Smooth muscle cell (in vitro differentiated cells): ENCODE results near the gene CCDC33. TPM values are rescaled to one million over a fixed set of nuclear protein-coding genes. Genes with fewer than 3 reads are reported as not detected.
"Not testable (repeated sequence)": the region's sequence is repeated elsewhere in the genome, so short reads cannot be mapped to it uniquely, and the experiment has no call there.

Experiments
- DNase-seq: peaks from one replicate; lab custom pipeline; 2025; ENCODE audit not compliant: unreplicated experiment; lab: John Stamatoyannopoulos, UW
- H2AFZ ChIP-seq: fragments of 200-600 bp; sonication (generic); 2 replicates; pipeline ENCODE4 v1.6.0; 2016; ENCODE audit warnings: antibody characterized with exemption, low read depth, mild to moderate bottlenecking
- H3F3A ChIP-seq: fragments of 200-600 bp; sonication (generic); 2 replicates; pipeline ENCODE4 v1.6.0; 2017; ENCODE audit warnings: antibody characterized with exemption, low read depth
- H3K27ac ChIP-seq: fragments of 200-600 bp; sonication (generic); 2 replicates; pipeline ENCODE4 v1.5.1; 2016; ENCODE audit warnings: low read depth, mild to moderate bottlenecking
- H3K27me3 ChIP-seq: fragments of 200-600 bp; sonication (generic); 2 replicates; pipeline ENCODE4 v1.6.1; 2016; ENCODE audit warnings: low read depth, mild to moderate bottlenecking
- H3K36me3 ChIP-seq: fragments of 200-600 bp; sonication (generic); 2 replicates; pipeline ENCODE4 v1.5.1; 2016; ENCODE audit warnings: low read depth
- H3K4me1 ChIP-seq: fragments of 200-600 bp; sonication (generic); 2 replicates; pipeline ENCODE4 v1.5.1; 2016; ENCODE audit warnings: low read depth
- H3K4me2 ChIP-seq: fragments of 200-600 bp; sonication (generic); 2 replicates; pipeline ENCODE4 v1.6.0; 2016; ENCODE audit warnings: mild to moderate bottlenecking
- H3K4me3 ChIP-seq: fragments of 200-600 bp; sonication (generic); 2 replicates; pipeline ENCODE4 v1.5.1; 2016; ENCODE audit warnings: mild to moderate bottlenecking
- H3K79me2 ChIP-seq: fragments of 200-600 bp; sonication (generic); 2 replicates; pipeline ENCODE4 v1.6.0; 2016; ENCODE audit warnings: low read depth, mild to moderate bottlenecking
- H3K9ac ChIP-seq: fragments of 200-600 bp; sonication (generic); 2 replicates; pipeline ENCODE4 v1.6.0; 2016; ENCODE audit warnings: low read depth
- H3K9me3 ChIP-seq: fragments of 200-600 bp; sonication (generic); replicated peaks from 2 replicates; pipeline ENCODE4 v1.5.1; 2016; ENCODE audit warnings: low read depth
- H4K20me1 ChIP-seq: fragments of 200-600 bp; sonication (generic); 2 replicates; pipeline ENCODE4 v1.6.0; 2016; ENCODE audit warnings: low read depth
- WGBS: methylation state at CpG from one replicate; pipeline ENCODE4 v1.1.7; 2016; ENCODE audit warnings: low lambda C conversion rate; 5-methylcytosine and 5-hydroxymethylcytosine counted together
- polyA plus RNA-seq: library from polyadenylated mRNA; unstranded; fragments of >200 nt; fragmentation: Nextera tagmentation; extraction: Ambion mirVana; gene quantifications from 2 replicates; pipeline ENCODE4 v1.2.1, GENCODE V29; 2016
- total RNA-seq: library from RNA; depleted of rRNA; stranded (reverse); fragments of >200 nt; gene quantifications from 2 replicates; pipeline ENCODE4 v1.2.3, GENCODE V29; 2014
- TF ChIP-seq, protein P1 (sequence below): fragments of 200-600 bp; sonication (generic); IDR thresholded peaks from 2 replicates; pipeline ENCODE4 v1.5.1; 2017; ENCODE audit warnings: borderline replicate concordance, mild to moderate bottlenecking, antibody characterized with exemption; ENCODE audit not compliant: insufficient read depth, poor library complexity, severe bottlenecking

CCDC33 gene
- total and polyA plus RNA-seq, 2 experiments from 2014 or later = 3.8 to 5.8 TPM

DNA sequence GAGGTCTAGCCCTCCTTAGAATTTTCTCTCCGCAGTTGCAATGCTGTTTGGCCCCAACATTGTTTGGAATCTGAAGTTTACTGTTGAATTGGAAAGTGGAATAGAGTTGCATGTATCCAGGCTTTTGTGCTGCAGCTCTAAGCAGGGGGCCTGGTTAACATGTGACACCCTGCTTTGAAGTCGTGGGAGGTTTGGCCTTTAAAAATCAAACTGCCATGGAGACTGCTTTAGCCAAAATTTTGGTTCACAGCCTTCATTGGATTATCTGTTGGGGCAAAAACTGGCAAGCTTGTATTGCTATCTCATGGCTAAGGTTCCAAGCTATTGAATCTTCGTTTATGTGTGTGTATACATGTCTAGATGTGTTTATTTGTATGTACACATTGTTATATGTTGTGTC is 115.5 kb downstream of the CCDC33 start:
- no peak overlapping the region for H3K4me3 ChIP-seq
- H3K4me1 ChIP-seq = no peaks in the 10 kb centered on the region
- no peaks in the 10 kb centered on the region for H3K36me3 ChIP-seq
- H3K27ac ChIP-seq = no peak overlapping the region
- H3K79me2 ChIP-seq = no peaks in the 10 kb centered on the region
- no peak overlapping the region for H3K4me2 ChIP-seq
- no peaks in the 10 kb centered on the region for H3K27me3 ChIP-seq
- no peak for DNase-seq
- no peak overlapping the region for H2AFZ ChIP-seq
- TF ChIP-seq, protein P1, sequence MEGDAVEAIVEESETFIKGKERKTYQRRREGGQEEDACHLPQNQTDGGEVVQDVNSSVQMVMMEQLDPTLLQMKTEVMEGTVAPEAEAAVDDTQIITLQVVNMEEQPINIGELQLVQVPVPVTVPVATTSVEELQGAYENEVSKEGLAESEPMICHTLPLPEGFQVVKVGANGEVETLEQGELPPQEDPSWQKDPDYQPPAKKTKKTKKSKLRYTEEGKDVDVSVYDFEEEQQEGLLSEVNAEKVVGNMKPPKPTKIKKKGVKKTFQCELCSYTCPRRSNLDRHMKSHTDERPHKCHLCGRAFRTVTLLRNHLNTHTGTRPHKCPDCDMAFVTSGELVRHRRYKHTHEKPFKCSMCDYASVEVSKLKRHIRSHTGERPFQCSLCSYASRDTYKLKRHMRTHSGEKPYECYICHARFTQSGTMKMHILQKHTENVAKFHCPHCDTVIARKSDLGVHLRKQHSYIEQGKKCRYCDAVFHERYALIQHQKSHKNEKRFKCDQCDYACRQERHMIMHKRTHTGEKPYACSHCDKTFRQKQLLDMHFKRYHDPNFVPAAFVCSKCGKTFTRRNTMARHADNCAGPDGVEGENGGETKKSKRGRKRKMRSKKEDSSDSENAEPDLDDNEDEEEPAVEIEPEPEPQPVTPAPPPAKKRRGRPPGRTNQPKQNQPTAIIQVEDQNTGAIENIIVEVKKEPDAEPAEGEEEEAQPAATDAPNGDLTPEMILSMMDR = no peak
- 68% methylated on average over 3 of the region's 3 CpGs for WGBS
- H4K20me1 ChIP-seq = no peaks in the 10 kb centered on the region
- H3F3A ChIP-seq = no peaks in the 10 kb centered on the region
- no peak overlapping the region for H3K9ac ChIP-seq
- no peaks in the 10 kb centered on the region for H3K9me3 ChIP-seq

DNA sequence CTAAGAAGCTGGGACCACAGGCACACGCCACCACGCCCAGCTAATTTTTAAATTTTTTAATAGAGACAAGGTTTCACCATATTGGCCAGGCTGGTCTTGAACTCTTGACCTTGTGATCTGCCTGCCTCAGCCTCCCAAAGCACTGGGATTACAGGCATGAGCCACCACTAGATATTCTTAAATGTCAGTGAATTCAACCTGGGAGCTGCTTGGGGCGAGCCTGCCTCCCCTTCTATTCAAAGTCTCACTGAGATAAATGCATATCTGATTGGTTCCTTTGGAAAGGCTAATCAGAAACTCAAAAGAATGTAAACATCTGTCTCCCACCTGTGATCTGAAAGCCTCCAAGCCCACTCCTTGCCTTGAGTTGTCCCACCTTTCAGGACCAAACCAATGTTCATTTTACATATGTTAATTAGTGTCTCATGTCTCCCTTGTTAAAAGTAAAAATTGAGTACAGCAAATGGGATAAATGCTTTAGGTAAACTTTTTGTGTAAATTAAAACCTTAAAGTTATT is 116.3 kb downstream of the CCDC33 start:
- WGBS = 91% methylated on average over 3 of the region's 3 CpGs
- H3K79me2 ChIP-seq = no peaks in the 10 kb centered on the region

DNA sequence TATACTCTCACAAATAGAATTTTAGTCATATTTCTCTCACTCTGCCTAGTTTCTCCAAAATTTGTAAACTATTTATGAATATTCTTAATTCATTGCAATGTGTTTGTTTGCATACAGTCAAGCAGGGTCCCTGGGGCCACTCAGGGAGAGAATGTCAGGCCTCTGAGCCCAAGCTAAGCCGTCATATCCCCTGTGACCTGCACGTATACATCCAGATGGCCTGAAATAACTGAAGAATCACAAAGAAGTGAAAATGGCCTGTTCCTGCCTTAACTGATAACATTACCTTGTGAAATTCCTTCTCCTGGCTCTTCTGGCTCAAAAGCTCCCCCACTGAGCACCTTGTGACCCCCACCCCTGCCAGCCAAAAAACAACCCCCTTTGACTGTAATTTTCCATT is 117.9 kb downstream of the CCDC33 start:
- not testable (repeated sequence) for H3K4me1 ChIP-seq, DNase-seq, H3F3A ChIP-seq, H4K20me1 ChIP-seq, H3K36me3 ChIP-seq, H3K9ac ChIP-seq, H3K4me3 ChIP-seq, H3K79me2 ChIP-seq, H3K9me3 ChIP-seq, H3K4me2 ChIP-seq, H3K27ac ChIP-seq, H3K27me3 ChIP-seq, H2AFZ ChIP-seq
- 82% methylated on average over 2 of the region's 2 CpGs for WGBS

More for the DNA sequence above, 116.3 kb downstream of the CCDC33 start:
- Histone ChIP-seq H3F3A (no peaks in the 10 kb centered on the region), H3K4me3 (no peak overlapping the region), H3K4me1 (no peaks in the 10 kb centered on the region), H3K27ac (no peak overlapping the region), H3K9ac (no peak overlapping the region), H3K27me3 (no peaks in the 10 kb centered on the region), H2AFZ (no peak overlapping the region), H3K4me2 (no peak overlapping the region), H3K9me3 (no peaks in the 10 kb centered on the region), H4K20me1 (no peaks in the 10 kb centered on the region), H3K36me3 (no peaks in the 10 kb centered on the region)
- TF ChIP-seq, protein P1 = no peak
- DNase-seq = no peak

DNA sequence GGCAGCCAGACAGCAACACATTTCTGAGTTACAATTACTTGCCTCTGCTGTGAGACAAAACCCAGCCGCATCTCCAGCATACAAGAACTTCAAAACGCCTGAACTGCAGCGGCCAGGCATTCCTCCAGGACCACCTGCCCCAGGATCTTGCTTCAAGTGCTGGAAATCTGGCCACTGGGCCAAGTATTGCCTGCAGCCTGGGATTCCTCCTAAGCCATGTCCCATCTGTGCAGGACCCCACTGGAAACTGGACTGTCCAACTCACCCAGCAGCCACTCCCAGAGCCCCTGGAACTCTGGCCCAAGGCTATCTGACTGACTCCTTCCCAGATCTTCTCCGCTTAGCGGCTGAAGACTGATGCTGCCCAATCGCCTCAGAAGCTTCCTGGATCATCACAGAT is 119.9 kb downstream of the CCDC33 start:
- H3K4me3 ChIP-seq, H3K9me3 ChIP-seq, H3K27ac ChIP-seq, H3F3A ChIP-seq, H4K20me1 ChIP-seq, H3K27me3 ChIP-seq, H3K4me1 ChIP-seq, H3K9ac ChIP-seq, H3K4me2 ChIP-seq, DNase-seq, H2AFZ ChIP-seq, H3K79me2 ChIP-seq, H3K36me3 ChIP-seq: not testable (repeated sequence)
- WGBS = 91% methylated on average over 6 of the region's 6 CpGs

DNA sequence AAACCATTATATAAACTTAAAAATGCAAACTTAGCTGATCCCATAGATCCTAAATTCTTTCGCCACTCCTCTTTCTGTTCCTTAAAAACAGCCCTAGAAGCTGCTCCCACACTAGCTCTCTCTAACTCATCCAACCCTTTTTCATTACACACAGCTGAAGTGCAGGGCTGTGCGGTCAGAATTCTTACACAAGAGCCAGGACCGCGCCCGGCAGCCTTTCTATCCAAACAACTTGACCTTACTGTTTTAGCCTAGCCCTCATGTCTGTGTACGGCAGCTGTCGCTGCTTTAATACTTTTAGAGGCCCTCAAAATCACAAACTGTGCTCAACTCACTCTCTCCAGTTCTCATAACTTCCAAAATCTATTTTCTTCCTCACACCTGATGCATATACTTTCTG is 121.4 kb downstream of the CCDC33 start:
- H4K20me1 ChIP-seq, H3K4me3 ChIP-seq, H3K4me2 ChIP-seq, H3K79me2 ChIP-seq, H2AFZ ChIP-seq, H3K36me3 ChIP-seq, DNase-seq, H3K9ac ChIP-seq, H3K27ac ChIP-seq, H3K27me3 ChIP-seq, H3F3A ChIP-seq, H3K9me3 ChIP-seq, H3K4me1 ChIP-seq: not testable (repeated sequence)
- 90% methylated on average over 7 of the region's 7 CpGs for WGBS

DNA sequence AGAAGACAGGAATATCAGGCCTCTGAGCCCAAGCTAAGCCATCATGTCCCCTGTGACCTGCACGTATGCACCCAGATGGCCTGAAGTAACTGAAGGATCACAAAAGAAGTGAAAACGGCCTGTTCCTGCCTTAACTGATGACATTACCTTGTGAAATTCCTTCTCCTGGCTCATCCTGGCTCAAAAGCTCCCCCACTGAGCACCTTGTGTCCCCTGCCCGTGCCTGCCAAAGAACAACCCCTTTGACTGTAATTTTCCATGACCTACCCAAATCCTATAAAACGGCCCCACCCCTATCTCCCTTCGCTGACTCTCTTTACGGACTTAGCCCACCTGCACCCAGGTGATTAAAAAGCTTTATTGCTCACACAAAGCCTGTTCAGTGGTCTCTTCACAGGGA is 123.2 kb downstream of the CCDC33 start:
- H4K20me1 ChIP-seq, DNase-seq, H3K36me3 ChIP-seq, H3K4me1 ChIP-seq, H3K79me2 ChIP-seq, H3K27ac ChIP-seq, H2AFZ ChIP-seq, H3F3A ChIP-seq, H3K27me3 ChIP-seq, H3K4me3 ChIP-seq, H3K4me2 ChIP-seq, H3K9ac ChIP-seq, H3K9me3 ChIP-seq: not testable (repeated sequence)
- 46% methylated on average over 6 of the region's 6 CpGs for WGBS

DNA sequence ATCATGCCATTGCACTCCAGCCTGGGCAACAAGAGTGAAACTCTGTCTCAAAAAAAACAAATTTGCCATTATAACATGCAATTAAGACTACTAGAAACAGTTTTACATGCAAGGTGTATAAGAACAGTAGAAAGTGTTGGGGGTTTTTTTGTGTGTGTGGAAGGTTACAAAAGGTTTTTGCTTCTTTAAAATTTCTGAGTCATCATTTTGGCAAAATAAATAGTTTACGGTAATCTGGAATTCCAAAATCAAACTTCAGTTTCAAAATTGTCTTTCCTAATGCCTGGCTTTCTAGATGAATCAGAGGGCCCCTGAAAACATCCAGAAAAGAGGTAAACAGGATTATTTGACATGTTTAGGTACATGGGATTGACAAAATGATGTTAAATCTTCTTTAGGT is 124.7 kb downstream of the CCDC33 start:
- H3K4me2 ChIP-seq, H3K4me3 ChIP-seq, H2AFZ ChIP-seq, H3K9ac ChIP-seq, H3K27ac ChIP-seq, H3K79me2 ChIP-seq, DNase-seq, H3F3A ChIP-seq, H4K20me1 ChIP-seq, H3K36me3 ChIP-seq, H3K9me3 ChIP-seq, H3K27me3 ChIP-seq: not testable (repeated sequence)
- WGBS = 94% methylated on average over 1 of the region's 1 CpG
- H3K4me1 ChIP-seq = peaks cover 14% of the 10 kb centered on the region
